Activated naive CD4-positive, alpha-beta T cell treated with anti-CD3 and anti-CD28 coated beads, Interleukin-2, amount 10 ng/mL, durations not matched to agents 7 days and 5 days (primary cell): ENCODE data around the gene CD3E.
"Not testable (repeated sequence)": the region's sequence is repeated elsewhere in the genome, so short reads cannot be mapped to it uniquely, and the experiment has no call there.

Experiments used
- CTCF ChIA-PET: fragments of 350-600 bp; sonication (Branson Sonifier 250); formaldehyde crosslinking; loops from one replicate; lab custom pipeline; 2021; ENCODE audit warnings: antibody characterized with exemption; lab: Charles Lee
- DNase-seq: peaks from one replicate; pipeline ENCODE4 v3.0.0-alpha.2; 2020
- H3K27ac Mint-ChIP-seq: one replicate; pipeline ENCODE4 v1.8.0; 2021; ENCODE audit warnings: mild to moderate bottlenecking, moderate library complexity, mixed read lengths
- H3K27me3 Mint-ChIP-seq: one replicate; pipeline ENCODE4 v1.8.0; 2021; ENCODE audit warnings: mild to moderate bottlenecking, mixed read lengths
- H3K36me3 Mint-ChIP-seq: one replicate; pipeline ENCODE4 v1.8.0; 2021; ENCODE audit warnings: mixed read lengths
- H3K4me1 Mint-ChIP-seq: one replicate; pipeline ENCODE4 v1.8.0; 2021; ENCODE audit warnings: mixed read lengths
- H3K4me3 Mint-ChIP-seq: one replicate; pipeline ENCODE4 v1.8.0; 2021; ENCODE audit warnings: mild to moderate bottlenecking, moderate library complexity, mixed read lengths
- H3K9me3 Mint-ChIP-seq: one replicate; pipeline ENCODE4 v1.8.0; 2021; ENCODE audit warnings: mixed read lengths

CD3E gene

GRCh38 chr11:118295815-118296454 is 8.6 kb upstream of the CD3E start:
- no peak overlapping the region for H3K4me3 Mint-ChIP-seq
- peaks cover 13% of the 10 kb centered on the region for H3K4me1 Mint-ChIP-seq
- CTCF ChIA-PET: interaction anchor here (0.7 to 8.0 kb wide), 34 partner anchors 9 to 197 kb away, joined by 3 to 89 read pairs (median 5); partner anchors contain the start of genes CD3D, CD3E, CD3G and JAML
- no peak overlapping the region for H3K27ac Mint-ChIP-seq
- no peaks in the 10 kb centered on the region for H3K9me3 Mint-ChIP-seq
- peak; percentile 64 for DNase-seq
- no peaks in the 10 kb centered on the region for H3K27me3 Mint-ChIP-seq
- H3K36me3 Mint-ChIP-seq: no peaks in the 10 kb centered on the region

GRCh38 chr11:118301600-118302195 is 2.8 kb upstream of the CD3E start:
- no peak for DNase-seq
- CTCF ChIA-PET: interaction anchor here (0.6 to 8.0 kb wide), 6 partner anchors 10 to 483 kb away, joined by 3 to 76 read pairs (median 6); partner anchors contain the start of genes CD3D and CD3G
- Mint-ChIP-seq H3K27ac (no peak overlapping the region), H3K36me3 (peaks cover 16% of the 10 kb centered on the region), H3K4me1 (peaks cover 35% of the 10 kb centered on the region), H3K4me3 (no peak overlapping the region), H3K27me3 (peaks cover 4% of the 10 kb centered on the region), H3K9me3 (no peaks in the 10 kb centered on the region)

DNA sequence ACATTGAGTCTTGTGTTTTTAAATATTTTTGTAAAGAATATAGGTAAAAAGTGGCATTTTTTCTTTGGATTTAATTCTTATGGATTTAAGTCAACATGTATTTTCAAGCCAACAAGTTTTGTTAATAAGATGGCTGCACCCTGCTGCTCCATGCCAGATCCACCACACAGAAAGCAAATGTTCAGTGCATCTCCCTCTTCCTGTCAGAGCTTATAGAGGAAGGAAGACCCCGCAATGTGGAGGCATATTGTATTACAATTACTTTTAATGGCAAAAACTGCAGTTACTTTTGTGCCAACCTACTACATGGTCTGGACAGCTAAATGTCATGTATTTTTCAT is 333 bp upstream of the CD3E start:
- no peaks in the 10 kb centered on the region for H3K9me3 Mint-ChIP-seq
- peaks cover 41% of the 10 kb centered on the region for H3K36me3 Mint-ChIP-seq
- H3K4me3 Mint-ChIP-seq: peak overlapping the region; percentile 98

GRCh38 chr11:118305726-118306125 is 1.2 kb downstream of the CD3E start:
- H3K4me1 Mint-ChIP-seq: peaks cover 72% of the 10 kb centered on the region
- H3K4me3 Mint-ChIP-seq: peak overlapping the region; percentile 98
- peaks cover 2% of the 10 kb centered on the region for H3K9me3 Mint-ChIP-seq
- H3K36me3 Mint-ChIP-seq: peaks cover 53% of the 10 kb centered on the region
- peak overlapping the region; percentile 99 for H3K27ac Mint-ChIP-seq
- peaks cover 4% of the 10 kb centered on the region for H3K27me3 Mint-ChIP-seq
- CTCF ChIA-PET: interaction anchor here (0.9 to 3.5 kb wide), 9 partner anchors 8 to 182 kb away, joined by 3 to 18 read pairs (median 4); partner anchors contain the start of genes CD3D, CD3G and MPZL2
- DNase-seq: peak; percentile 69

More for the DNA sequence above, 333 bp upstream of the CD3E start:
- peak overlapping the region; percentile 99 for H3K27ac Mint-ChIP-seq
- CTCF ChIA-PET: interaction anchor here (0.8 to 3.5 kb wide), 10 partner anchors 9 to 106 kb away, joined by 3 to 18 read pairs (median 4); partner anchors contain the start of genes CD3D and CD3G
- no peak for DNase-seq
- H3K27me3 Mint-ChIP-seq: peaks cover 4% of the 10 kb centered on the region
- H3K4me1 Mint-ChIP-seq: peaks cover 60% of the 10 kb centered on the region

- H3K27ac Mint-ChIP-seq: peak overlapping the region; percentile 91
- CTCF ChIA-PET: interaction anchor here (1.5 to 3.5 kb wide), 5 partner anchors 11 to 135 kb away, joined by 5 to 18 read pairs (median 14); partner anchors contain the start of genes CD3D and CD3G
- peak overlapping the region; percentile 98 for H3K4me3 Mint-ChIP-seq
- peaks cover 4% of the 10 kb centered on the region for H3K27me3 Mint-ChIP-seq
- peaks cover 81% of the 10 kb centered on the region for H3K4me1 Mint-ChIP-seq
- H3K36me3 Mint-ChIP-seq: peaks cover 57% of the 10 kb centered on the region
- peak; percentile 46 for DNase-seq
- peaks cover 2% of the 10 kb centered on the region for H3K9me3 Mint-ChIP-seq
These were observed 2.0 kb downstream of the CD3E start for GRCh38 chr11:118306556-118306955.

DNA sequence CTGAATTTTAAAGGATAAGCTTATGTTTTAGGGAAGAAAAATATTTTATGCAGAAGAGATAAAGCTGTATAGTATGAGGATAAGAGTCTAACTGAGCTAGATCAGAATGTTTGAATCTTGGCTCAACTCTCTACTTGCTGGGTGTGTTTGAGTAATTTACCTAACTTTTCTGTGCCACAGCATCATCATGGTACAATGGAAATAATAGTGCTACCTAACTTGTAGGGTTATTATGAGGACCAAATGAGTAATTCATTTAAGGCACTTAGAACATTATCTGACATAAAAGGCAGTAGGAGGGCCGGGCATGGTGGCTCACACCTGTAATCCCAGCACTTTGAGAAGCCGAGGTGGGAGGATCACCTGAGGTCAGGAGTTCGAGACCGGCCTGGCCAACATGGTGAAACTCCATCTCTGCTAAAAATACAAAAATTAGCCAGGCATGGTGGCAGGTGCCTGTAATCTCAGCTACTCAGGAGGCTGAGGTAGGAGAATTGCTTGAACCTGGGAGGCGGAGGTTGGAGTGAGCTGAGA is 4.5 kb downstream of the CD3E start:
- CTCF ChIA-PET: interaction anchor here (1.0 to 2.5 kb wide), 5 partner anchors 10 to 111 kb away, joined by 3 to 11 read pairs (median 6); partner anchors contain the start of gene CD3D
- peak overlapping the region; percentile 0 for H3K27ac Mint-ChIP-seq
- H3K4me1 Mint-ChIP-seq: peaks cover 83% of the 10 kb centered on the region
- not testable (repeated sequence) for H3K27me3 Mint-ChIP-seq, DNase-seq, H3K4me3 Mint-ChIP-seq, H3K9me3 Mint-ChIP-seq
- H3K36me3 Mint-ChIP-seq: peaks cover 79% of the 10 kb centered on the region

DNA sequence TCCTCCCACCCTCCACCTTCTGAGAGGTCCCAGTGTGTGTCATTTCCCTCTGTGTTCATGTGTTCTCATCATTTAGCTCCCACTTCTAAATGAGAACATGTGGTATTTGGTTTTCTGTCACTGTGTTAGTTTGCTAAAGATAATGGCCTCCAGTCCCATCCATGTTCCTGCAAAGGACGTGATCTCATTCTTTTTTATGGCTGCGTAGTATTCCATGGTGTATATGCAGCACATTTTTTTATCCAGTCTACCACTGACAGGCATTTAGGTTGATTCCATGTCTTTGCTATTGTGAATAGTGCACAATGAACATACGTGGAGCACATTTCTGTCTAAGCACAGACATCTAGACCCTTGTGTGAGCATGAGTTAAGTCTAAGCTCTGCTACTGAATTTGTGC is 5.7 kb downstream of the CD3E start:
- CTCF ChIA-PET: no interaction called here
- Mint-ChIP-seq H3K4me3 (no peak overlapping the region), H3K4me1 (peaks cover 88% of the 10 kb centered on the region), H3K27ac (peak overlapping the region; percentile 62), H3K27me3 (no peaks in the 10 kb centered on the region), H3K9me3 (peaks cover 2% of the 10 kb centered on the region), H3K36me3 (peaks cover 84% of the 10 kb centered on the region)
- DNase-seq: no peak

- no peak overlapping the region for H3K4me3 Mint-ChIP-seq
- peak overlapping the region; percentile 60 for H3K27ac Mint-ChIP-seq
- CTCF ChIA-PET: interaction anchor here (0.5 to 1.3 kb wide), 3 partner anchors 34 to 97 kb away, joined by 3 to 4 read pairs (median 3); no protein-coding TSS in a partner anchor
- H3K4me1 Mint-ChIP-seq: peaks cover 91% of the 10 kb centered on the region
- no peak for DNase-seq
- peaks cover 2% of the 10 kb centered on the region for H3K9me3 Mint-ChIP-seq
- peaks cover 85% of the 10 kb centered on the region for H3K36me3 Mint-ChIP-seq
- no peaks in the 10 kb centered on the region for H3K27me3 Mint-ChIP-seq
These were observed 6.4 kb downstream of the CD3E start for GRCh38 chr11:118310781-118311485.

DNA sequence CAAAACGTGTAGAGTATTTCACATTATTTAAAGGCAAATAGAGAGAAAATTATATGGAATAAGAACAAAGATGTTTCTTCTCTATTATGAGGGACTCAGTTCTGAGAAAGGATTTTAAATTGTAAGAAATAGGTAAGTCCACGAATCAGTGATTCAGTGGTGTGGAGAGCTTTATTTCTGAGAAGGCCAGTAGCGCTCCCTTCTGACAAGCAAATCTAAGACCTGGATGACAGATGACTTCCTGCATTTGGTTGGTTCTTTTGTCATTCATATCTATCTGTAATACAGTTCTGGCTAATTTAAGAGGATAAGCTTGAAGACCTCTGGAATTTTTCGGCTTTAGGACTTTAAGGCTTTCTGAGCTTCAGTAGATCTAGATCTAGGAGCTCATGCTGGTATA is 7.0 kb downstream of the CD3E start:
- peaks cover 2% of the 10 kb centered on the region for H3K9me3 Mint-ChIP-seq
- peak overlapping the region; percentile 60 for H3K27ac Mint-ChIP-seq
- H3K36me3 Mint-ChIP-seq: peaks cover 83% of the 10 kb centered on the region
- H3K27me3 Mint-ChIP-seq: no peaks in the 10 kb centered on the region
- no peak overlapping the region for H3K4me3 Mint-ChIP-seq
- peaks cover 93% of the 10 kb centered on the region for H3K4me1 Mint-ChIP-seq
- DNase-seq: no peak
- CTCF ChIA-PET: interaction anchor here (0.5 to 1.3 kb wide), 5 partner anchors 27 to 97 kb away, joined by 3 to 4 read pairs (median 3); no protein-coding TSS in a partner anchor

- CTCF ChIA-PET: interaction anchor here (0.7 to 1.1 kb wide), 3 partner anchors 26 to 33 kb away, joined by 3 read pairs; no protein-coding TSS in a partner anchor
- Mint-ChIP-seq H3K36me3 (peaks cover 79% of the 10 kb centered on the region), H3K9me3 (peaks cover 2% of the 10 kb centered on the region), H3K4me3 (no peak overlapping the region), H3K27me3 (no peaks in the 10 kb centered on the region), H3K4me1 (peaks cover 92% of the 10 kb centered on the region), H3K27ac (peak overlapping the region; percentile 60)
- no peak for DNase-seq
These were observed 7.8 kb downstream of the CD3E start for GRCh38 chr11:118312328-118312727.

- peaks cover 2% of the 10 kb centered on the region for H3K9me3 Mint-ChIP-seq
- no peaks in the 10 kb centered on the region for H3K27me3 Mint-ChIP-seq
- CTCF ChIA-PET: interaction anchor here (1.4 kb wide), 1 partner anchor 38 kb away, joined by 4 read pairs; no protein-coding TSS in a partner anchor
- H3K4me1 Mint-ChIP-seq: peaks cover 89% of the 10 kb centered on the region
- H3K36me3 Mint-ChIP-seq: peaks cover 74% of the 10 kb centered on the region
- no peak overlapping the region for H3K4me3 Mint-ChIP-seq
- no peak overlapping the region for H3K27ac Mint-ChIP-seq
- no peak for DNase-seq
These were observed 8.7 kb downstream of the CD3E start for GRCh38 chr11:118313242-118313641.

GRCh38 chr11:118314988-118315411 is 10.5 kb downstream of the CD3E start:
- peak overlapping the region; percentile 22 for H3K4me3 Mint-ChIP-seq
- CTCF ChIA-PET: interaction anchor here (1.4 kb wide), 1 partner anchor 48 kb away, joined by 3 read pairs; no protein-coding TSS in a partner anchor
- no peaks in the 10 kb centered on the region for H3K27me3 Mint-ChIP-seq
- H3K27ac Mint-ChIP-seq: peak overlapping the region; percentile 97
- peaks cover 67% of the 10 kb centered on the region for H3K36me3 Mint-ChIP-seq
- H3K4me1 Mint-ChIP-seq: peaks cover 90% of the 10 kb centered on the region
- peaks cover 2% of the 10 kb centered on the region for H3K9me3 Mint-ChIP-seq
- DNase-seq: no peak

DNA sequence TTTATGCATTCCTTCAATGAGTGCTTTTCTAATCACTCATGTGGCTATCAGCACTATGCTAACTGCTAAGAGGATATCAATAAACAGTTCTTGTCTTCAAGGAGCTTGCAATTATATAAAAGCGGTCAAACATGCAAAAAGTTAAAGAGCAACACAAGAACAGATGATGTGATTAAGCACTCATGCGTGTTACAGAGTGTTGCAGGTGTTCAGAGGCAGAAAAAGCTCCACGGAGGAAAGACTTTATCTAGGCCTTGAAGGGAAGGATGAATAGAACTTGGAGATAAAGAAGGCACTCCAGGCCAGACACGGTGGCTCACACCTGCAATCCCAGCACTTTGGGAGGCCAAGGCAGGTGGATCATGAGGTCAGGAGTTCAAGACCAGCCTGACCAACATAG is 13.6 kb downstream of the CD3E start:
- H3K4me3 Mint-ChIP-seq: no peak overlapping the region
- peaks cover 82% of the 10 kb centered on the region for H3K4me1 Mint-ChIP-seq
- H3K27me3 Mint-ChIP-seq: no peaks in the 10 kb centered on the region
- DNase-seq: no peak
- H3K27ac Mint-ChIP-seq: peak overlapping the region; percentile 97
- CTCF ChIA-PET: no interaction called here
- peaks cover 55% of the 10 kb centered on the region for H3K36me3 Mint-ChIP-seq
- H3K9me3 Mint-ChIP-seq: no peaks in the 10 kb centered on the region
